Parathyroid adenoma (tissue), 2 donors: ENCODE measurements around the gene STMN3.

ENCODE experiments used
- H2AFZ ChIP-seq: fragments of 300-600 bp; sonication (generic); one replicate; pipeline ENCODE4 v1.7.0; 2017; ENCODE audit warnings: antibody characterized with exemption, mild to moderate bottlenecking
- H3K27ac ChIP-seq: fragments of 300-600 bp; sonication (generic); one replicate; pipeline ENCODE4 v1.7.0; 2017
- H3K27me3 ChIP-seq: fragments of 300-600 bp; sonication (generic); one replicate; pipeline ENCODE4 v1.7.0; 2017; ENCODE audit warnings: low read length; ENCODE audit not compliant: control insufficient read depth, insufficient read depth
- H3K36me3 ChIP-seq: fragments of 300-600 bp; sonication (generic); one replicate; pipeline ENCODE4 v1.7.0; 2017; ENCODE audit warnings: low read length; ENCODE audit not compliant: control insufficient read depth, insufficient read depth
- H3K4me1 ChIP-seq: fragments of 300-600 bp; sonication (generic); one replicate; pipeline ENCODE4 v1.7.0; 2017; ENCODE audit warnings: control low read depth
- H3K4me2 ChIP-seq: fragments of 300-600 bp; sonication (generic); one replicate; pipeline ENCODE4 v1.7.0; 2017; ENCODE audit warnings: low read length
- H3K4me3 ChIP-seq: fragments of 300-600 bp; sonication (generic); one replicate; pipeline ENCODE4 v1.7.0; 2017; ENCODE audit warnings: low read depth, low read length
- H3K79me2 ChIP-seq: fragments of 300-600 bp; sonication (generic); one replicate; pipeline ENCODE4 v1.7.0; 2017; ENCODE audit warnings: control low read depth
- H3K9ac ChIP-seq: fragments of 300-600 bp; sonication (generic); one replicate; pipeline ENCODE4 v1.7.0; 2017; ENCODE audit warnings: mild to moderate bottlenecking
- H3K9me3 ChIP-seq: fragments of 300-600 bp; sonication (generic); one replicate; pipeline ENCODE4 v1.7.0; 2017; ENCODE audit warnings: low read length; ENCODE audit not compliant: control insufficient read depth
- TF ChIP-seq, protein P1 (sequence below): fragments of 300-600 bp; sonication (generic); IDR thresholded peaks from one replicate; pipeline ENCODE4 v1.7.0; 2017; ENCODE audit warnings: antibody characterized with exemption, mild to moderate bottlenecking
- donor health status: primary hyperparathyroidism.

Gene STMN3

DNA sequence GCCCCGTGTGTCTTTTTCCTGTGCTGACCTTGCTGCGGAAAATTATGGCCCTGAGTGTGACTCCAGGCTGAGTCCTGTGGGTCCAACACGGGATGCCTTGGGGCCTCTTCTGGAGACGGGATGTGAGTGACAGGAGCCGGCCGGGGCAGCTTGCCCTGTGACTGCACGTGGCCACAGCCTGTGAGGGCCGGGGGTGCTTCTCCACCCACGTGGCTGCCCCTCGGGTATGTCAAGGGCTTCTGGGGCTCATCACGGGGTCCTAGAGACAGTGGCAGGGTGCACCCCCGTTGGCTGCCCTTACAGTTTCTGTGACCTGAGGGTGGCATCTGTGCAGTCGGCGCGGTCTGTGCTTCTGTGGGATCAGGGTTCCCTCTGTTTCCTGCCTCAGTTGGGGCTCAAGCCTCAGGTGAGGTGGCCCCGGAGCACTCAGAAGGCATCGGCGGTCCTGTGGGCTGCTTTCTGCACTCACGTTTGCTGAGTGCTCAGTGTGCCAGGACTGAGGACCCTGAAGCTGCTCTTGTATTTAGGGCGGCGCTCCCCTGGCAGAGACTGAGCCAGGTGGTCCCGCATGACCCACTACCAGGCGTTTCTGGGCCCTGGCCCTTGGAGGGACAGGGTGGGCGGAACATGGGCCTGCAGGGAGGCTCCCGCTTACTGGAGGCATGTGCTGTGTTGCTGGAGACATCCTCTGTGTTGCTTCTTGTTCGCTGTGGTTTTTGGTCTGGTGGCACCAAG is 10.3 kb upstream of the STMN3 start:
- Histone ChIP-seq H3K9me3 (no peaks in the 10 kb centered on the region), H3K79me2 (peaks cover 29% of the 10 kb centered on the region), H2AFZ (no peak overlapping the region), H3K36me3 (no peaks in the 10 kb centered on the region), H3K27me3 (no peaks in the 10 kb centered on the region), H3K27ac (no peak overlapping the region), H3K4me2 (no peak overlapping the region), H3K4me3 (no peak overlapping the region), H3K4me1 (peaks cover 6% of the 10 kb centered on the region), H3K9ac (no peak overlapping the region)
- TF ChIP-seq, protein P1, sequence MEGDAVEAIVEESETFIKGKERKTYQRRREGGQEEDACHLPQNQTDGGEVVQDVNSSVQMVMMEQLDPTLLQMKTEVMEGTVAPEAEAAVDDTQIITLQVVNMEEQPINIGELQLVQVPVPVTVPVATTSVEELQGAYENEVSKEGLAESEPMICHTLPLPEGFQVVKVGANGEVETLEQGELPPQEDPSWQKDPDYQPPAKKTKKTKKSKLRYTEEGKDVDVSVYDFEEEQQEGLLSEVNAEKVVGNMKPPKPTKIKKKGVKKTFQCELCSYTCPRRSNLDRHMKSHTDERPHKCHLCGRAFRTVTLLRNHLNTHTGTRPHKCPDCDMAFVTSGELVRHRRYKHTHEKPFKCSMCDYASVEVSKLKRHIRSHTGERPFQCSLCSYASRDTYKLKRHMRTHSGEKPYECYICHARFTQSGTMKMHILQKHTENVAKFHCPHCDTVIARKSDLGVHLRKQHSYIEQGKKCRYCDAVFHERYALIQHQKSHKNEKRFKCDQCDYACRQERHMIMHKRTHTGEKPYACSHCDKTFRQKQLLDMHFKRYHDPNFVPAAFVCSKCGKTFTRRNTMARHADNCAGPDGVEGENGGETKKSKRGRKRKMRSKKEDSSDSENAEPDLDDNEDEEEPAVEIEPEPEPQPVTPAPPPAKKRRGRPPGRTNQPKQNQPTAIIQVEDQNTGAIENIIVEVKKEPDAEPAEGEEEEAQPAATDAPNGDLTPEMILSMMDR: no peak

DNA sequence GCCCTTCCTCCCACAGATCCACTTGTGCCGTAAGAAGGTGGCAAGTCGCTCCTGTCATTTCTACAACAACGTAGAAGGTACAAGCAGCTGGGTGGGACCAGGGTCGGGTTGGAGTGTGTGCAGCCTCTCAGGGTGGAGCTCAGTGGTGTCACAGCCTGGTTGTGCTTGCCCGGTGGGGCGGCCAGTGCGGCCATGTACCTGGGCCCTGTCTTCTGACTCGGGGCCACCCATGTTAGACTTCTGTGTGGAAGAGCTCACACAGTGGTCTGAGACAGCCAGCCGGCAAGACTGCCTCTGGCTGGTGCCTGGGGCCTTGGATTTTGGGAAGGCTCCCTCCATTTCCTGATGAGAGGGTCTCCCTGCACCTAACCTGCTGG is 9.6 kb upstream of the STMN3 start:
- Histone ChIP-seq H2AFZ (no peak overlapping the region), H3K4me2 (no peak overlapping the region), H3K79me2 (peaks cover 29% of the 10 kb centered on the region), H3K27ac (no peak overlapping the region), H3K4me3 (no peak overlapping the region), H3K9me3 (no peaks in the 10 kb centered on the region), H3K4me1 (peaks cover 6% of the 10 kb centered on the region), H3K27me3 (no peaks in the 10 kb centered on the region), H3K9ac (no peak overlapping the region), H3K36me3 (no peaks in the 10 kb centered on the region)
- TF ChIP-seq, protein P1: no peak

DNA sequence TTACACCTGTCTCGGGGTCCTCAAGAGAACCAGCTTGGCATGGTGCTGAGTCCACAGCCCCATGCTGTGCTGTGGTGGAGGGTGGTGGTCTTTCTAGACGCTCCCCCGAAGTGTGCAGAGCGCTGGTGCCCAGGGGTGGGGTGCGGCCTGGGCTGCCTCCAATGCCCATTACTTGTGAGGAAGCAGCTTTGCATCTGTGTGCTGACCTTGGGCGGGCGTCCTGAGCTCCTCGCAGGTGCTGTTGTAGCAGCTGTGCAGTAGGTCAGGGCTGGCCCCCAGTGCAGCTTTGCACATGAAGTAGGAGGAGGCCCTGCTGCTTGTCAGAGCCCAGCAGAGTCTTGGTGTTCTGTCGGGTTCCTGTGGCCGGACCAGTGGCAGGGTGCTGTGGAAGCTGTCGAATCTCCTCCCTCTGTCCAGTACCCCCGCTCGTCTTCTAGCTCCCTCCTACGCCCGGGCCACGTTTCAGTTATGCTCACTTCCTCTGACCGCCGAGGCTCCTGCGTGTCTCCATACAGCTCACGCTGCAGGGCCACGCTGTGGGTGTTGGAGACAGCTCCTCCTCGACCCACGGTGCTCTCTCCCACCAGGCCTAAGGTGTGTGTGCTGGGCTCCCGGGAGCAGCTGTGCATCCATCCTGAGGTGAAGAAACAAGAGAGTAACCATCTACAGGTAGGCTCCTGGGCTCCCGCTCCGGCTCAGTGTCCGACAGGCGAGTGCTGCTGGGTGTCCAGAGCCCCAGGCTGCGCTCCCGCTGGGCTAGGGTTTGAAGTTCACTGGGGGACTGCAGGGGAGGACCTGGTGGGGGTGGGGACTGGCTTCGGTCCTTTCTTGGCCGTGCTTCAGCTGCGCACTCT is 9.0 kb upstream of the STMN3 start:
- no peak overlapping the region for H3K9ac ChIP-seq
- no peak overlapping the region for H3K4me2 ChIP-seq
- H3K9me3 ChIP-seq: no peaks in the 10 kb centered on the region
- TF ChIP-seq, protein P1: no peak
- H3K4me1 ChIP-seq: peaks cover 12% of the 10 kb centered on the region
- no peak overlapping the region for H3K27ac ChIP-seq
- no peak overlapping the region for H3K4me3 ChIP-seq
- H3K27me3 ChIP-seq: no peaks in the 10 kb centered on the region
- no peak overlapping the region for H2AFZ ChIP-seq
- H3K79me2 ChIP-seq: peaks cover 29% of the 10 kb centered on the region
- no peaks in the 10 kb centered on the region for H3K36me3 ChIP-seq

DNA sequence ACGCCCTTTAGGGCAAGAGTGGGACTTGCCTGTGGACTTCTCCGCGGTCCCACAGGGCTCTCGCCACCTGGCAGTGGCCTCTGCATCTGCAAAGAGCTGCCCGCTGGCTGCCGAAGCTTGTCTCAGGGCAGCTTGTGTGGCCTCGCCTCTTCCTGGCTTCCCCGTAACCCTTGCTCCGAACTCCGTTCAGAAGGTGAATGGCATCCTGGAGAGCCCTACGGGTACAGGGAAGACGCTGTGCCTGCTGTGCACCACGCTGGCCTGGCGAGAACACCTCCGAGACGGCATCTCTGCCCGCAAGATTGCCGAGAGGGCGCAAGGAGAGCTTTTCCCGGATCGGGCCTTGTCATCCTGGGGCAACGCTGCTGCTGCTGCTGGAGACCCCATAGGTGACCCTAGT is 7.9 kb upstream of the STMN3 start:
- Histone ChIP-seq H3K9me3 (no peaks in the 10 kb centered on the region), H3K27ac (no peak overlapping the region), H3K79me2 (peaks cover 29% of the 10 kb centered on the region), H3K9ac (no peak overlapping the region), H3K4me1 (peaks cover 15% of the 10 kb centered on the region), H3K4me3 (no peak overlapping the region), H3K36me3 (no peaks in the 10 kb centered on the region), H3K27me3 (no peaks in the 10 kb centered on the region), H3K4me2 (no peak overlapping the region), H2AFZ (no peak overlapping the region)
- TF ChIP-seq, protein P1: no peak
